GM08714 (cell line): ENCODE measurements around the gene NPB.
"Not testable (repeated sequence)": the region's sequence is repeated elsewhere in the genome, so short reads cannot be mapped to it uniquely, and the experiment has no call there.

ENCODE experiments used
- H3K4me3 ChIP-seq: fragments of 200-500 bp; sonication (Bioruptor generic); 2 replicates; pipeline ENCODE4 v1.5.1; 2014; ENCODE audit warnings: mild to moderate bottlenecking, low read length, inconsistent platforms
- ZNF274 ChIP-seq: IDR thresholded peaks from 2 replicates; pipeline ENCODE4 v1.6.1; 2012; ENCODE audit warnings: mild to moderate bottlenecking, low read depth, low read length

NPB gene

GRCh38 chr17:81909966-81910839, 8.2 kb downstream of the NPB start:
- no peak for TF ChIP-seq ZNF274
- peak overlapping the region; percentile 93 for H3K4me3 ChIP-seq

- peak overlapping the region; percentile 93 for H3K4me3 ChIP-seq
- no peak for TF ChIP-seq ZNF274
Measured at GRCh38 chr17:81910840-81911276, 8.8 kb downstream of the NPB start.

GRCh38 chr17:81911277-81911961, 9.4 kb downstream of the NPB start, which contains the start of gene PCYT2:
TSS of gene PCYT2 (minus strand) at chr17:81911399. CDS start at chr17:81911355, 44 bp downstream.
- no peak for TF ChIP-seq ZNF274

GRCh38 chr17:81911969-81912368, 9.9 kb downstream of the NPB start:
- no peak overlapping the region for H3K4me3 ChIP-seq
- no peak for TF ChIP-seq ZNF274

More at GRCh38 chr17:81911277-81911961, 9.4 kb downstream of the NPB start, which contains the start of gene PCYT2:
- peak within 1 kb of the TSS; percentile 93 for H3K4me3 ChIP-seq

- H3K4me3 ChIP-seq: no peak overlapping the region
Measured at GRCh38 chr17:81912441-81913309, 10.6 kb downstream of the NPB start.

GRCh38 chr17:81913394-81914102, 11.5 kb downstream of the NPB start:
- no peak for TF ChIP-seq ZNF274
- no peak overlapping the region for H3K4me3 ChIP-seq

More at GRCh38 chr17:81912441-81913309, 10.6 kb downstream of the NPB start:
- TF ChIP-seq ZNF274: no peak

- no peak overlapping the region for H3K4me3 ChIP-seq
- TF ChIP-seq ZNF274: no peak
Measured at GRCh38 chr17:81914103-81914850, 12.2 kb downstream of the NPB start.

- no peak for TF ChIP-seq ZNF274
Measured at GRCh38 chr17:81915331-81915730, 13.3 kb downstream of the NPB start.

GRCh38 chr17:81916234-81917001, 14.4 kb downstream of the NPB start:
- TF ChIP-seq ZNF274: no peak
- peak overlapping the region; percentile 83; the same call in 1 of the 2 replicates for H3K4me3 ChIP-seq

More at GRCh38 chr17:81915331-81915730, 13.3 kb downstream of the NPB start:
- H3K4me3 ChIP-seq: no peak overlapping the region

GRCh38 chr17:81917565-81918332, 15.7 kb downstream of the NPB start, which contains the start of gene SIRT7:
TSS of gene SIRT7 (minus strand) at chr17:81918176. CDS start at chr17:81918131, 45 bp downstream.
- peak within 1 kb of the TSS; percentile 83 for H3K4me3 ChIP-seq
- TF ChIP-seq ZNF274: no peak

- H3K4me3 ChIP-seq: not testable (repeated sequence)
Measured at GRCh38 chr17:81918333-81918669, 16.3 kb downstream of the NPB start.
